Small intestine (tissue), 16 donors: Measurements from ENCODE around the gene KRTAP10-8. TPM values are rescaled to one million over a fixed set of nuclear protein-coding genes. Genes with fewer than 3 reads are reported as not detected.

Source experiments
- DNase-seq, 2 donors: peaks; one replicate each; pipeline versions ENCODE4 v3.0.0 to v3.0.0-alpha.2; 2013
- FAIRE-seq: peaks from 2 replicates; lab custom pipeline; 2012; peaks lifted over from hg19 to GRCh38; lab: Jason Lieb, UNC
- H3K27ac ChIP-seq, 3 donors: one replicate each; pipeline ENCODE4 v1.5.1; 2013; ENCODE audit warnings: low read length in 2 of 3, mild to moderate bottlenecking in 2 of 3, control low read depth in 1 of 3, inconsistent platforms in 1 of 3, low read depth in 1 of 3, moderate library complexity in 1 of 3
- H3K27me3 ChIP-seq, 3 donors: one replicate each; pipeline ENCODE4 v1.6.1; 2013; ENCODE audit warnings: low read length in 3 of 3, inconsistent platforms in 1 of 3; ENCODE audit not compliant: control insufficient read depth in 3 of 3, insufficient read depth in 3 of 3
- H3K36me3 ChIP-seq, 3 donors: one replicate each; pipeline ENCODE4 v1.6.1; 2013; ENCODE audit warnings: low read length in 3 of 3, inconsistent platforms in 1 of 3, low read depth in 1 of 3, mild to moderate bottlenecking in 1 of 3, moderate library complexity in 1 of 3; ENCODE audit not compliant: control insufficient read depth in 3 of 3, insufficient read depth in 2 of 3
- H3K4me1 ChIP-seq, 3 donors: one replicate each; pipeline ENCODE4 v1.6.1; 2013; ENCODE audit warnings: low read length in 2 of 3, inconsistent platforms in 1 of 3, low read depth in 1 of 3, mild to moderate bottlenecking in 1 of 3, moderate library complexity in 1 of 3; ENCODE audit not compliant: control insufficient read depth in 3 of 3, insufficient read depth in 2 of 3
- H3K4me3 ChIP-seq, 3 donors: one replicate each; pipeline ENCODE4 v1.5.1; 2013; ENCODE audit warnings: low read length in 3 of 3, control low read depth in 1 of 3, inconsistent platforms in 1 of 3, low read depth in 1 of 3, mild to moderate bottlenecking in 1 of 3, moderate library complexity in 1 of 3
- H3K9me3 ChIP-seq, 2 donors: one replicate each; pipeline ENCODE4 v1.6.1; 2013; ENCODE audit warnings: low read depth in 1 of 2, low read length in 1 of 2; ENCODE audit not compliant: control insufficient read depth in 2 of 2, insufficient read depth in 1 of 2
- WGBS, 3 donors: extraction: QIAGEN DNeasy Blood & Tissue Kit; methylation state at CpG; one replicate each; pipeline ENCODE4 v1.1.7; 2013; 5-methylcytosine and 5-hydroxymethylcytosine counted together
- long read RNA-seq, 10 donors: transcript quantifications; one replicate each; lab custom pipeline, GENCODE V29; 2026
- polyA plus RNA-seq, 4 donors: library from polyadenylated mRNA; stranded (reverse) in 3 of 4; unstranded in 1 of 4; fragments of 200-250 nt in 3 of 4; fragments of 120-200 nt in 1 of 4; gene quantifications; one replicate each; pipeline versions ENCODE4 v1.2.1 to v1.2.3, GENCODE V29; 2013
- donor health status: healthy with polysubstance abuse.
- donor health status: control.
- donor health status: control.
- donor health status: Bipolar disorder and iron deficiency.
- donor health status: healthy.

Gene KRTAP10-8, protein sequence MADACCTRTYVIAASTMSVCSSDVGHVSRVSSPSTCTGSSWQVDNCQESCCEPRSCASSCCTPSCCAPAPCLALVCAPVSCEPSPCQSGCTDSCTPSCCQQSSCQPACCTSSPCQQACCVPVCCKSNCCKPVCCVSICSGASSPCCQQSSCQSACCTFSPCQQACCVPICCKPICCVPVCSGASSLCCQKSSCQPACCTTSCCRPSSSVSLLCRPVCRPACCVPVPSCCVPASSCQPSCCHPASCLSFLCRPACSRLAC
- not detected for polyA plus RNA-seq
- long read RNA-seq, donor 1: 0 reads
- long read RNA-seq, donor 2: 0 reads
- long read RNA-seq, donor 3: 0 reads
- long read RNA-seq, donor 4: 0 reads
- long read RNA-seq, donor 5: 0 reads
- long read RNA-seq, donor 6: 0 reads
- long read RNA-seq, donor 7: 0 reads
- long read RNA-seq, donor 8: 0 reads
- long read RNA-seq, donor 9: 0 reads
- long read RNA-seq, donor 10: 0 reads

DNA sequence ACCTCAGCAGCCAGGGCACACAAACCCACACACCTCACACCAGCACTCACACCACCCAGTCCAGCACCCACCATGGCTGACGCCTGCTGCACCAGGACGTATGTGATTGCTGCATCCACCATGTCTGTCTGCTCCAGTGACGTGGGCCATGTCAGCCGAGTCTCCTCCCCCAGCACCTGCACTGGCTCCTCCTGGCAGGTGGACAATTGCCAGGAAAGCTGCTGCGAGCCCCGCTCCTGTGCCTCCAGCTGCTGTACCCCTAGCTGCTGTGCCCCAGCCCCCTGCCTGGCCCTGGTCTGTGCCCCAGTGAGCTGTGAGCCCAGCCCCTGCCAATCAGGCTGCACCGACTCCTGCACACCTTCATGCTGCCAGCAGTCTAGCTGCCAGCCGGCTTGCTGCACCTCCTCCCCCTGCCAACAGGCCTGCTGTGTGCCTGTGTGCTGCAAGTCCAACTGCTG, at the start of gene KRTAP10-8:
Gene KRTAP10-8 (plus strand): TSS at position 51 of the 458 bp plus-strand sequence. CDS start 22 bp downstream, at position 73.
- H3K4me3 ChIP-seq: no peak within 1 kb of the TSS
- peaks cover 0 to 2% (median 0%) of the 10 kb centered on the region in 3 donors for H3K27me3 ChIP-seq
- WGBS, 3 donors: 41 to 84% (median 63%) methylated on average over 8 of the region's 8 CpGs
- H3K4me1 ChIP-seq: no peaks in the 10 kb centered on the region
- peaks cover 0 to 18% of the 10 kb centered on the region in 2 donors for H3K9me3 ChIP-seq
- FAIRE-seq (no peak), DNase-seq (no peak)
- H3K36me3 ChIP-seq: no peaks in the 10 kb centered on the region
- no peak within 1 kb of the TSS for H3K27ac ChIP-seq

DNA sequence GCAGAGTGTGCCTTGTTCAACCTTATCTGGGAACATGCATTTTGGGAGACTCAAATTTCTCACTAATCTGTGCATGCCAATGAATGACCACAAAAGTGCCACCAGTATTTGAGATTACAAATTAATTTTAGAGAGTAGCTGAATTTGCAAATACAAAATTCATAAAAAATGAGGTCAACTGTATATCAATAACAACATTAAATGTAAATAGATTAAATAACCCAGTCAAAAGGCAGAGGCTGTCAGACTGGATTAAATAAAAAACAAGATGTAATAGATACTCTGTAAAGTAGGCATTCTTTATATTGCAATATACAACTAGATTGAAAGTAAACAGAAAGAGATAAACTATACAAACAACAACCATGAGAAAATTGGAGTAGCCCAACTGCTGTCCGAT, 47.8 kb upstream of the KRTAP10-8 start:
- FAIRE-seq (no peak), DNase-seq (no peak)
- H3K9me3 ChIP-seq: no peaks in the 10 kb centered on the region
- no peaks in the 10 kb centered on the region for H3K27me3 ChIP-seq
- 83 to 98% (median 94%) methylated on average over 1 of the region's 1 CpG for WGBS, 3 donors
- H3K27ac ChIP-seq: no peak overlapping the region
- no peaks in the 10 kb centered on the region for H3K4me1 ChIP-seq
- H3K36me3 ChIP-seq: no peaks in the 10 kb centered on the region
- no peak overlapping the region for H3K4me3 ChIP-seq

DNA sequence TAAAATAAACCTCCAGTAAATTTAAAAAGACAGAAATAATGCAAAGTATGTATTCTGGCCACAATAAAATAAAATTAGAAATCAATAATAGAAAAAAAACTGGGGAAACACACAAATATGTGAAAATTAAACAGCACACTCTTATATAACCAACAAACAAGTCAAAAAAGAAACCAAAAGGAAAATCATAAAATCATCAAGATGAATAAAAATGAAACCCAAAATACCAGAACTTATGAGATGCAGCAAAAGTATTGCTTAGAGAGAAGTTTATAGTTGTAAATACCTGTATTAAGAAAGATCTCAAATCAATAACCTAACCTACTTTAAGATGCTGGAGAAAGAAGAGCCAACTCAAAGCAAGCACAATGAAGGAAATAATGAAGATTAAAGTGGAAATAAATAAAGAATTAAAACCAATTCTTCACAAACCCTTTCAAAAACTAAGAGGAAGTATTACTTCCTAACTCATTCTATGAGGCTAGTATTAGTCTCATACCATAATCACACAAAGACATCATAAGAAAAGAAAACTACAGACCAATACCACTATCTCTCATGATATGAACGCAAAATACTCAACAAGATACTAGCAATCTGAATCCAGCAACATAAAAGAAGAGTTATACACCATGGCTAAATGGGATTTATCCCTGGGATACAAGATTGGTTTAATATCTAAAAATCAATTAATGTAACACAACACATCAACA, 46.8 kb upstream of the KRTAP10-8 start:
- FAIRE-seq (peak; percentile 5), DNase-seq (no peak)
- H3K36me3 ChIP-seq: no peaks in the 10 kb centered on the region
- no peaks in the 10 kb centered on the region for H3K27me3 ChIP-seq
- H3K4me1 ChIP-seq: no peaks in the 10 kb centered on the region
- H3K27ac ChIP-seq: no peak overlapping the region
- 5 to 52% (median 38%) methylated on average over 1 of the region's 1 CpG for WGBS, 3 donors
- H3K4me3 ChIP-seq: no peak overlapping the region
- no peaks in the 10 kb centered on the region for H3K9me3 ChIP-seq

DNA sequence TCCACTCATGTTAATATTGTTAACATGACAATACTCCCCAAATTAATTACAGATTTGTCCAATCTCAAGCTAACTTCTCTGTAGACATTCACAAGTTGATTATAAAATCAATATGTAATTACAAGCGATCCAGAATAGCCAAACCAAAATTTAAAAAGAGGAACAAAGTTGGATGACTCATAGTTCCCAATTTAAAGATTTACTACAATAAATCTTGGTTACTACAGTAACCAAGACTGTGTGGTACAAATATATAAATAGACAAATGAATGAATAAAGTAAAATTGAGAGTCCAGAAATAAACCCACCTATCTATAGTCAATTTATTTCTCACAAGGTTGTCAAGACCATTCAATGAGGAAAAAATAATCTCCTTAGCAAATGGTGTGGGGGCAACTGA, 45.5 kb upstream of the KRTAP10-8 start:
- 34 to 56% (median 49%) methylated on average over 1 of the region's 1 CpG for WGBS, 3 donors
- Histone ChIP-seq H3K36me3 (no peaks in the 10 kb centered on the region), H3K4me3 (no peak overlapping the region), H3K27me3 (no peaks in the 10 kb centered on the region), H3K27ac (no peak overlapping the region), H3K4me1 (no peaks in the 10 kb centered on the region), H3K9me3 (peaks cover 0 to 3% of the 10 kb centered on the region in 2 donors)
- DNase-seq: no peak
- FAIRE-seq: no peak

DNA sequence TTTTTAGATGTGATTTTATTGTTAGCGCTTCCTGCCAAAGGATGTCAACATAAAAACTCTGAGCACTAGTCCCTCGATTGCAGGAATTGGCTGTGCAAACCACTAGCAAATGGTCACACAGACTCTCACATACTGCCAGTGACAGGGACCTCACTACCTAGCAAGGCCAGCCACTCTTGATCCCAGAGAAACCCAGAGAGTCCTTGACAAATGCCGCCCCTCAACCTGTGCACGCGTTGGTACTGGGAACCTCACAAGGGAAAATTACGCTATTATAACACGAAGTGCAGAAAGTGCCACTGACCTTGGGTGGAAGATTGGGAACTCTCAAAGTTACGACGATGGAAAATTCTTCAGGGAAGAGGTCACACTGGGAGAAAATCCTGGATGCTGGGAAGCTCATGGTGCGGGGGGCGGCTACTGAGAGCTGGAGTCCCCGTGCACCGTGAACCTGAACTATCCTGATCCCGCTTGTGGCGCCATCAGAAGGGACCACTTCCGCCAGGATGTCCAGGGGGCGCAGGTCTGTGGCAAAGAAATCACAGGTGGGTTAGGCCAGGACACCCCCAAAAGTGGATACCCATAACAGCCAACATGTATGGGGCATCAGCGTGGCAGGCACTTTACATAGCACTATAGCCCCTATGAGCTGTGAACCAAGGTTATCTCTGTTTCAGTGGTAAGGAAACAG, 44.3 kb upstream of the KRTAP10-8 start:
- H3K27me3 ChIP-seq: peaks cover 0 to 2% (median 0%) of the 10 kb centered on the region in 3 donors
- no peak overlapping the region for H3K27ac ChIP-seq
- FAIRE-seq: no peak
- peaks cover 0 to 11% of the 10 kb centered on the region in 2 donors for H3K9me3 ChIP-seq
- no peaks in the 10 kb centered on the region for H3K4me1 ChIP-seq
- H3K4me3 ChIP-seq: no peak overlapping the region
- WGBS, 3 donors: 89 to 93% (median 90%) methylated on average over 18 of the region's 18 CpGs
- no peaks in the 10 kb centered on the region for H3K36me3 ChIP-seq
- DNase-seq: no peak

DNA sequence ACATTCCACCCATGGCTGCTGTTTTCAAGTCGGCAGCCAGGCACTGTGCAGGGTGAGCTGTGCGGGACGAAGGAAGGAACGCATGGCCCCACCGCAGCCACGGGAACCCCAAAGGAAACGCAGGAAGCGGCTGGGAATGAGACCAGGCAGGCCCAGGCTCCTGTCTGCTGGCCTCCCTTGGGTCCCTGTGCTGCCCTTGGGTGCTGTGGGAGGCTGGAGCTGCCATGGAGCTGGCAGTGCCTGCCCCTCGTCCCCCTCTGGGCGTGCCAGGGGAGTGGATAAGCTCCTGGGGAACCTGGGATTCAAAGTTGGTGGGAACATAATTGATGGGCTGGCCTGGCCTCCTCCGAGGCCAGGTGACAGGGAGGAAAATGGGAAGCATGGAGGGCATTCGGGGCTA, 43.6 kb upstream of the KRTAP10-8 start:
- no peaks in the 10 kb centered on the region for H3K36me3 ChIP-seq
- no peaks in the 10 kb centered on the region for H3K4me1 ChIP-seq
- peaks cover 0 to 2% (median 0%) of the 10 kb centered on the region in 3 donors for H3K27me3 ChIP-seq
- H3K9me3 ChIP-seq: peaks cover 0 to 11% of the 10 kb centered on the region in 2 donors
- no peak overlapping the region for H3K27ac ChIP-seq
- no peak for DNase-seq
- 65 to 74% (median 70%) methylated on average over 10 to 12 of the region's 12 CpGs for WGBS, 3 donors
- FAIRE-seq: no peak
- no peak overlapping the region for H3K4me3 ChIP-seq

DNA sequence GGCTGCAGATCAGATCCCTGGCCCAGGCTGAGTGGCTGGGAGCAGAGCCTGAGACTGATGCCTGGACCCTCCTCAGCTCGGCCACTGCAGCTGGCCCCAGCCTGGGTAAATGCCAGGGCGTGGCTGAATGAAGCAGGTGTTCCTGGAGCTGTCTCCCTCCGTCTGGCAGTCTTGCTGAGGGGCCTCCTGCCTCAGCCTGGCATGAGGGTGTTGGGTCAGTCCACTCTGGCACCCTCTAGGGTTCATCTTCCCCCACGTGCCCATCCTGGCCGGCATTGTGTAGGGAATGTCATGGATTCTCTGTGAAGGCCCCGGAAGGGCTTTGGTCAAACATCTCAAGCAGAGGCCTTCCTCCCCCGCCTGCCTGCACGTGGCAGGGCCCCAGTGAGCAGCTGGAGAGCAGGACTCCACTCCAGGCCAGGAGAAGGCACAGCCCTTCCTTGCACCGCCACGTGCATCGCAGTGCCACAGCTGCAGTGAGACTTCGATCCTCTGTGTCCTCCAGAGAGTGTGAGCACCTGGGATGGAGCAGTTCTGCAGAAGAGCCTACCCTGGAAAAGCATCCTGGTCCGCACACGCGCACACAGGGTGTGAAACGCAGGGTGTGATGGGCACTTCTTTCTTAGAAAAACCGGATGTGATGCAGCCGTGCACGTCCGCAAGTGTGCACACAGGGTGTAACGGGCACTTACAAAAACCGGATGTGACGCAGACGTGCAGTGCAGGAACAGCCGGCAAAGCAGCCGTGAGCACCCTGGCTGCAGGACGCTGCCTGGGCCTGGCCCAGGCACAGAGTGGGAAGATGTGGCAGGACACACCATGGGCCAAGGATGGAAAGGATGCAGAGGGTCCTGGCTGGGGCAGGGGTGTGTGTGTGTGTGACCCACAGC, 43.0 kb upstream of the KRTAP10-8 start:
- FAIRE-seq (no peak), DNase-seq (no peak)
- peaks cover 0 to 11% of the 10 kb centered on the region in 2 donors for H3K9me3 ChIP-seq
- no peaks in the 10 kb centered on the region for H3K4me1 ChIP-seq
- H3K4me3 ChIP-seq: no peak overlapping the region
- H3K36me3 ChIP-seq: no peaks in the 10 kb centered on the region
- WGBS, 3 donors: 55 to 73% (median 71%) methylated on average over 26 to 27 of the region's 27 CpGs
- no peak overlapping the region for H3K27ac ChIP-seq
- peaks cover 0 to 2% (median 0%) of the 10 kb centered on the region in 3 donors for H3K27me3 ChIP-seq
